ENCODE measurements around the gene AGTR1. TPM values are rescaled to one million over a fixed set of nuclear protein-coding genes. Genes with fewer than 3 reads are reported as not detected.
A peak's percentile ranks its signal among the peaks of the same experiment; 100 is the strongest.

The AGTR1 gene
- polyA plus RNA-seq, 3 donors = not detected

DNA sequence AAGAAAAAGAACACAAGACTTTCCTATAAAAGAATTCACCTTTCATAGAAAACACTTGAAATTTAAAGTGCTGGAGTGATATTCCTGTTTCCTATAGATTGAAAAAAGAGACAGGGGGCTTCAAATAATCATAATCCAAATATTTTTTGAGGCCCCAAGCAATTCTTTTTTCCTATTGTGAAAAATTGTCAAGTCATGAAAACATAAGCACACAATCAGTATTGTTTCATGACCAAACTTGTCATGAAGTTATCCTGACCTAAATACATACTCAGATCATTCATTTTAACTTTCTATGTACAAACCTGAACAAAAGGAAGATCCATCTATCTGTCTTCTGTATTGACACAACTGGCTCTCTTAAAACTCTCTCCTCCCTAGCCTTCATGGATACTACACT, 57.9 kb downstream of the AGTR1 start:
- DNase-seq = no peak
- intact Hi-C loops (cut with micrococcal nuclease) = no loop called here
- no peaks in the 10 kb centered on the region for H3K9me3 ChIP-seq (replicated peaks in 1 of 2; ENCODE audit: control insufficient read depth in 1 of 2, insufficient read depth in 1 of 2, low read length in 2 of 2)
- Mint-ChIP-seq H3K27me3 (ENCODE audit: low read depth in 3 of 3) (peaks cover 0 to 2% (median 0%) of the 10 kb centered on the region in 3 donors), H3K27ac (peak overlapping the region in 3 of 7 donors; percentile 7 to 61 (median 42)), H3K4me3 (no peak overlapping the region), H3K4me1 (peaks cover 46% of the 10 kb centered on the region), H3K9me3 (peaks cover 0 to 5% (median 0%) of the 10 kb centered on the region in 7 donors), H3K36me3 (no peaks in the 10 kb centered on the region)
- no peaks in the 10 kb centered on the region for H3K27me3 ChIP-seq (ENCODE audit: control insufficient read depth in 2 of 2, insufficient read depth in 2 of 2, low read length in 2 of 2)
- H4K20me1 ChIP-seq (ENCODE audit: insufficient read depth, low read length) = no peaks in the 10 kb centered on the region
- no peak overlapping the region for H3K4me3 ChIP-seq (replicated peaks in 1 of 3; ENCODE audit: low read depth in 2 of 3, low read length in 3 of 3)
- no peak overlapping the region for H3K9ac ChIP-seq (ENCODE audit: insufficient read depth, low read length, poor library complexity, severe bottlenecking)
- H2AFZ ChIP-seq (ENCODE audit: insufficient read depth, low read depth, low read length, poor library complexity, severe bottlenecking) = peak overlapping the region; percentile 36
- peaks cover 38 to 49% of the 10 kb centered on the region in 2 donors for H3K4me1 ChIP-seq (ENCODE audit: control insufficient read depth in 1 of 2, insufficient read depth in 2 of 2, low read length in 2 of 2)
- no peaks in the 10 kb centered on the region for H3K36me3 ChIP-seq (replicated peaks in 1 of 2; ENCODE audit: control insufficient read depth in 1 of 2, insufficient read depth in 2 of 2, low read length in 2 of 2)
- H3K4me2 ChIP-seq (replicated peaks; ENCODE audit: extremely low read depth, low read length, poor library complexity, severe bottlenecking) = no peak overlapping the region
- H3K27ac ChIP-seq (ENCODE audit: low read depth in 1 of 2, low read length in 2 of 2) = no peak overlapping the region
- TF ChIP-seq CTCF (IDR thresholded peaks at IDR 0.05) = no peak
- H3K79me2 ChIP-seq (ENCODE audit: insufficient read depth, low read length) = no peaks in the 10 kb centered on the region

- H3K4me3 ChIP-seq (replicated peaks in 1 of 3; ENCODE audit: low read depth in 2 of 3, low read length in 3 of 3) = no peak overlapping the region
- intact Hi-C loops (cut with micrococcal nuclease) = no loop called here
- no peak overlapping the region for H3K9ac ChIP-seq (ENCODE audit: insufficient read depth, low read length, poor library complexity, severe bottlenecking)
- Mint-ChIP-seq H3K4me3 (no peak overlapping the region), H3K9me3 (peaks cover 0 to 5% (median 0%) of the 10 kb centered on the region in 7 donors), H3K27me3 (ENCODE audit: low read depth in 3 of 3) (peaks cover 0 to 2% (median 0%) of the 10 kb centered on the region in 3 donors), H3K4me1 (peaks cover 46% of the 10 kb centered on the region), H3K27ac (peak overlapping the region in 6 of 7 donors; percentile 22 to 68 (median 51)), H3K36me3 (no peaks in the 10 kb centered on the region)
- H4K20me1 ChIP-seq (ENCODE audit: insufficient read depth, low read length) = no peaks in the 10 kb centered on the region
- H3K4me2 ChIP-seq (replicated peaks; ENCODE audit: extremely low read depth, low read length, poor library complexity, severe bottlenecking) = no peak overlapping the region
- no peak overlapping the region for H3K27ac ChIP-seq (ENCODE audit: low read depth in 1 of 2, low read length in 2 of 2)
- no peaks in the 10 kb centered on the region for H3K27me3 ChIP-seq (ENCODE audit: control insufficient read depth in 2 of 2, insufficient read depth in 2 of 2, low read length in 2 of 2)
- TF ChIP-seq CTCF (IDR thresholded peaks at IDR 0.05) = no peak
- peak overlapping the region; percentile 36 for H2AFZ ChIP-seq (ENCODE audit: insufficient read depth, low read depth, low read length, poor library complexity, severe bottlenecking)
- DNase-seq = no peak
- H3K36me3 ChIP-seq (replicated peaks in 1 of 2; ENCODE audit: control insufficient read depth in 1 of 2, insufficient read depth in 2 of 2, low read length in 2 of 2) = no peaks in the 10 kb centered on the region
- no peaks in the 10 kb centered on the region for H3K9me3 ChIP-seq (replicated peaks in 1 of 2; ENCODE audit: control insufficient read depth in 1 of 2, insufficient read depth in 1 of 2, low read length in 2 of 2)
- H3K4me1 ChIP-seq (ENCODE audit: control insufficient read depth in 1 of 2, insufficient read depth in 2 of 2, low read length in 2 of 2) = peaks cover 38 to 49% of the 10 kb centered on the region in 2 donors
- no CpG with 5 or more reads among the region's 4 CpGs for WGBS (ENCODE audit: insufficient coverage)
- no peaks in the 10 kb centered on the region for H3K79me2 ChIP-seq (ENCODE audit: insufficient read depth, low read length)
Observed at GRCh38 chr3:148756311-148756710, 58.6 kb downstream of the AGTR1 start.
